GM19324 (cell line): ENCODE measurements around the gene MYDGF.

Source experiments
- ATAC-seq: cut with Tn5 transposase; IDR thresholded peaks from one replicate; pipeline ENCODE4 v1.9.1; 2021; ENCODE audit warnings: mild to moderate bottlenecking, moderate library complexity; ENCODE audit not compliant: unreplicated experiment, low FRiP score

The MYDGF gene

GRCh38 chr19:4649392-4650047, 20.6 kb downstream of the MYDGF start:
- no peak for ATAC-seq

DNA sequence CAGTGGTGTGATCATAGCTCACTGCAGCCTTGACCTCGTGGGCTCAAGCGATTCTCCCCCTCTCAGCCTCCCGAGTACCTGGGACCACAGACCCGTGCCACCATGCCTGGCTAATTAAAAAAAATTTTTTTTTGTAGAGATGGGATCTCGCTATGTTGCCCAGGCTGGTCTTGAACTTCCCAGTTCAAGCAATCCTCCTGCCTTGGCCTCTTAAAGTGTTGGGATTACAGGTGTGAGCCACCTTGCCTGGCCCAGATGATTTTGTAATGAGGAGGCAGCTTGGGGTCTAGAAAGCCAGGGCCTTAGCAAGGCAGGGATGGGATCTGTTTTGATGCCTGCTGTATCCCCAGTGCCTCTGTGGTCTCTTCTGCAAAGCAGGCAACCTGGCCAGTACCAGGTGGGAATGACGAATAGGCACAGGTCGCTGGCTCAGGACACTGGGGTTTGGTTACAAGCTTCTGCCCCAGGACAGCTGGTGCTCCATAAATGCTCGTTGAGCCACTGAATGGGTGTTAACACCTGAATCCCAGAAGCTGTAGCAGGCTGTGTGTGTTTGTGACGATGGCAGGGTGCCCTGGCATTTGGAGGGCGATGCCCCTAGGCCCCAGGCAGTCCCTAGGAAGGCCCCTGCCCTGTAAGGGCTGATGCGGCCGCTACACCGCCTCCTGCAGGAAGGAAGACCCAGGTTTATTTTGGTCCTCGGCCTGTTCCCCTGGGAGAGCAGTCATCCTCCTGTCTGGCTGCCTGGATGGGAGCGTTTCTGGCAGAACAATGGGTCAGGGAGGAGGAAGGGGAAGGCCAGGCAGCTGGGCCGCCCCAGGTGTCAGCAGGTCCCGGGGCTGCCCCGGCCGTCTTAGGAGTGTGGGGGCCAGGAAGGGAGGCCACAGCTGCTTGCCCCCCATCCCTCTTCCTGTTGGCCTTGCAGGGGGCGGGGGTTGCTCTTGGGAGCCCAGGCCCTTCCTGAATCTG, 22.2 kb downstream of the MYDGF start:
- ATAC-seq: no peak

GRCh38 chr19:4645718-4646117, 24.4 kb downstream of the MYDGF start:
- ATAC-seq: no peak

DNA sequence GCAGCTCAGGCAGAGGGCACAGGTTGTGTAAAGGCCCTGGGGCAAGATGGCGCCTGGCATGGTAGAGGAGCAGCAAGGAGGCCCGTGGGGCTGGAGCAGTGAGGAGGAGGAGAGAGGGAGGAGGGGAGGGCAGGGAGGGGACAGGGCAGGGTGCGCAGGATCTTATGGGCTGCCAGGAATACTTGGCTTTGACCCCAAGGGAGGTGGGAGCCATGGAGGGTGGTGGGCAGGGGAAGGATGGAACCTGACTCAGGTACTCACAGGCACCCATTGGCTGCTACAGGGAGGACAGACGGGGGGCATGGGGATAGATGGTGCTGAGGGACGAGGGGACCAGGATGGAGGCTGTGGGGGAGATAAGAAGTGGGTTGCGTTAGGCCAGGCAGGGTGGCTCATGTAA, 27.5 kb downstream of the MYDGF start:
- ATAC-seq: no peak

DNA sequence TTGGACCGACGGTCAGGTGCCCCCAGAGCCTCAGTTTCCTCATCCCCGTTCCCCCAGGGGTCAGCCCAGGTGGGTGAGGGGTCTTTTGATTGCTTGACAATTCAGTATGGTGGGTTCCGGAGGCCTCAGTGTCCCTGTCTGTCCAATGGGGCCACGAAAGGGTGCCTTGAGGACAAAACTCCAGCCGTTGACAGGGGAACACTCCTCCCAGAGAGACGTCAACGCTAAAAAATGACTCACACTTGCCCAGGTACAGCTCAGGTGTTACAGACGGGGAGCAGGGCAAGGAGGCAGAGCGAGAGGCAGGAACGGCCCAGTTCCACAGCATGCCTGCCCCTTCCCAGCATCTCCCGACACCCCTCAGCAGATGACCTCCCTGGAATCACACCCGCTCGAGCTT, 29.0 kb downstream of the MYDGF start:
- no peak for ATAC-seq

- ATAC-seq: no peak
These were observed 29.7 kb downstream of the MYDGF start for GRCh38 chr19:4640247-4641000.

DNA sequence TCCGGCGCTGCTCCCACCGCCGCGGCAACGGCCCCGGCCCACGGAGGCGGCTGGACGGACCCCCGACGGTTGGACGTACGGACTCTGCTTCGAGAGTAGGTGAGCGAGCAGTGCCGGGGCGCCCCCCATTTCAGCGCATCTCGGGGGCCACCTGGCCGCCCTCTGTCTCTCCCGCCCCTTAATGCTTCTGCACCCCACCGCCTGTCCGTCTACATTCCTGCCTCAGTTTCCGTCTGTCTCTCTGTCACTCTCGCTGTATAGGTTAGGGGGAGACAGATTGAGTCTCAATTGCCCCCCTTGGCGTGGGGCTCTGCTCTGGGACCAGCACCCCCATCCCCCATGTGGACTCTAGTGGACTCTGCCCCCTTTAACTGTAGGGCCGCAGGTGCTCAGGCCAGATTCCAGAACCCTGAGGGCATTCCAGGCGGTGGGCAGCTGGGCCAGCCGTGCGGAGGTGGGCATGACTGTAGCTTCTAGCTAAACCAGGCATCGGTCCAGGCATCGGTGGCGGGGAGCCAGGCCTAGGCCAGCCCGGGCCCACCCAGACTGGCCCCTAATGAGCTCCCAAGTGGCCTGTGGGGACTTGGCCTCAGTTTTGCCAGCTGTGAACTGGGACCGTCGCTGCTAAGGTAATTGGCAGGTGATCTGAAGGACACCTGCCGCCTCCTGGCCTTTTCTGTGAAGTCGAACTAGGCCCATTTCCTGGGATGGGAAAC, 30.5 kb downstream of the MYDGF start:
- peak; percentile 16 for ATAC-seq

- ATAC-seq: peak; percentile 87
These were observed 31.2 kb downstream of the MYDGF start, which contains the start of gene TNFAIP8L1 for GRCh38 chr19:4638828-4639530. TNFAIP8L1 (plus strand) TSS chr19:4639516; CDS start chr19:4651870, 12,354 bp downstream.

- no peak for ATAC-seq
These were observed 31.8 kb downstream of the MYDGF start for GRCh38 chr19:4638317-4638716.

- no peak for ATAC-seq
These were observed 33.4 kb downstream of the MYDGF start for GRCh38 chr19:4636761-4637160.

DNA sequence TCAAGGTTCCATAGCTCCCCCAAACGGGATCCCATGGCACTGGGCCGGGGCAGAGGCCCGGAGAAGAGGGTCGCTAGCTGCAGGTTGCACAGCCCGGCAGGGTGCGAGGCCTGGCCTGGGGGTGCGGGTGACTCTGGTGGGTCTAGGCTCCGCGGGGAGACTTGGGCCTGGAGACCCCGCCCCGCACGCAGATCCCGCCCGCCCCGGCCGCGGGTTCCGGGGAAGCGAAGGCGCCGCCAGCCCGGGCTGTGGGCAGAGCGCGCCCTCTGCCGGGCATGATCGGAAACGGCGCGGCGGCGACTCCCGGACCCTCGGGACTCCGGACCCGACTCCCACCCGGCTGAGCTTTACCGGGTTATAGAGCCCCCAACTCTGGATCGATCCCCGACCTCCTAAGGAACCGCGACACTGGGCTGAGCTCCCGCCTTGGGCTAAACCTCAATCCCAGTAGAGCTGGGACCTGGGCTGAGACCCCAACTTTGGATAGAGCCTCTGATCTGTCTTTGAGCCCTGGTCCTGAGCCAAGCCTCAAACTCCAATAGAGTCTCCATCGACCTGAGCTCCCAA, 33.9 kb downstream of the MYDGF start:
- ATAC-seq: no peak

- ATAC-seq: no peak
These were observed 34.4 kb downstream of the MYDGF start for GRCh38 chr19:4635754-4636116.

DNA sequence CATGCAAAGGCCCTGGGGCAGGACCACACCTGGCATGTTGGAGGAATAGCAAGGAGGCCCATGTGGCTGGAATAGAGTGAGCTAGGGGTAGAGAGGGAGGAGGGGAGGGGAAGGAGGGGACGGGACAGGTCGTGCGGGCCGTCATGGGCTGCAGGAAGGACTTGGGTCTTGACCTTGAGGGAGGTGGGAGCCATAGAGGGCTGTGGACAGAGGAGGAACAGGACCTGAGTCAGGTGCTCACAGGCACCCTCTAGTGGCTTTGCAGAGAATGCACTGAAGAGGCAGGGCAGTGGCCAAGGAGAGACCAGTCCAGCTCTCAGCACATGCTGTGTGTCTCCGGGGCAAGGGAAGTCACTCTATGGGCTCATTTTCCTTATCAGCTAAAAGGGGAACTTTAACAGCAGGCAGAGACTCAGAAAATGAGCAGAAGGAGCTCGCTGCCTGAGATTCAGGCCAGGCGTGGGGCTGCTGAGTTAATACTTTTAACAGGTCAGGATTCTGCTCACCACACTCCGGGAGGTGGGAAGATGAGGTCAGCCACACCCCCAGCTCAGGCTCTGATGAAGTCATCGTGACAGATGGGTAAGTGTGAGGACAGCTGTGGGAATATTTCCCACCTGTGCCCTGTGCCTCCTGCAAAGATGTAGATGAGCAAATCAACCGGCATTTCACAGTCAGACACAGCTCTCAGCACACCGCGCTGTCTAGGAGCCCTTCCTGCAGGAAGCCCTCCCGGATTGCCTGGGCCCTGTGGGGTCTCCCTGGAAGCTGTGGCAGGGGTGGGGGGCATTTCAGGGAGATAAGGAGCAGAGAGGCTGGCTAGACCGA, 36.8 kb downstream of the MYDGF start:
- ATAC-seq: no peak

DNA sequence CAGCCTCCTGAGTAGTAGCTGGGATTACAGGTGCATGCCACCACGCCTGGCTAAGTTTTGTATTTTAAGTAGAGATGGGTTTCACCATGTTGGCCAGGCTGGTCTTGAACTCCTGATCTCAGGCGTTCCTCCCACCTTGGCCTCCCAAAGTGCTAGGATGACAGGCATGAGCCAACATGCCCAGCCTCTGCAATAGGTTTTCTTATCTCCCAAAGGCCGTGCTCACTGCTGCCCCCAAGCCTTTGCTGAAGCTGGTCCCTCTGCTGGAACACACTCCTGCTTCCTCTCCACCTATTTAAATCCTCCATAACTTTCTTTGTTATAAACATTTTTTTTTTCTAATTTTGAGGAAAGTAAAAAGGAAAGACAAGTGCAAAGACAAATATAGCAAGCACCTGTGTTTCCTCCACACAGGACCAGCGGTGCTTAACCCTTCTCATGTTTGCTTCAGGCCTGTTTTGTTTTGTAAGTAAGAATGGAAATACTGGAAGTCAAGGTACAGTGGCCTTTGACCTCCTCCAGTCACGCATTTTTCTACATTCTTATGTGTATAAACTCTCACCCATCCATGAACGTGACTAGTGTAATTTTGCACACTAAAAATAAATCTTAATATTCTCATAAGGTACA, 45.3 kb downstream of the MYDGF start:
- no peak for ATAC-seq

GRCh38 chr19:4624301-4624700, 45.8 kb downstream of the MYDGF start:
- no peak for ATAC-seq

GRCh38 chr19:4622695-4623421, 47.3 kb downstream of the MYDGF start:
- ATAC-seq: no peak

- ATAC-seq: no peak
These were observed 49.5 kb downstream of the MYDGF start for GRCh38 chr19:4620675-4621074.
